Retinal pigment epithelial cell (primary cell): ENCODE results near the gene PRDM16.

Experiments
- DNase-seq: peaks from one replicate; pipeline ENCODE4 v3.0.0-alpha.2; 2010; ENCODE audit warnings: low read depth
- H3K4me3 ChIP-seq: 2 replicates; pipeline ENCODE4 v1.5.1; 2011; ENCODE audit warnings: mild to moderate bottlenecking, low read length, control low read depth, moderate library complexity
- CTCF ChIP-seq: conservative IDR thresholded peaks from 2 replicates; pipeline ENCODE4 v1.5.1; 2011; ENCODE audit warnings: low read depth, low read length, control low read depth, inconsistent platforms

PRDM16 gene

GRCh38 chr1:3099861-3100260 lies 30.9 kb downstream of the PRDM16 start:
- no peak overlapping the region for H3K4me3 ChIP-seq
- no peak for DNase-seq
- no peak for TF ChIP-seq CTCF

- no peak overlapping the region for H3K4me3 ChIP-seq
- DNase-seq: no peak
- no peak for TF ChIP-seq CTCF
Observed at GRCh38 chr1:3101124-3101939, 32.3 kb downstream of the PRDM16 start.

GRCh38 chr1:3102641-3103040 lies 33.6 kb downstream of the PRDM16 start:
- no peak for DNase-seq
- H3K4me3 ChIP-seq: no peak overlapping the region
- no peak for TF ChIP-seq CTCF

GRCh38 chr1:3103967-3104677 lies 35.1 kb downstream of the PRDM16 start:
- no peak overlapping the region for H3K4me3 ChIP-seq
- no peak for DNase-seq
- TF ChIP-seq CTCF: no peak

GRCh38 chr1:3105167-3105863 lies 36.3 kb downstream of the PRDM16 start:
- H3K4me3 ChIP-seq: no peak overlapping the region
- TF ChIP-seq CTCF: no peak
- peak; percentile 100 for DNase-seq

GRCh38 chr1:3106216-3106615 lies 37.2 kb downstream of the PRDM16 start:
- no peak overlapping the region for H3K4me3 ChIP-seq
- TF ChIP-seq CTCF: no peak
- DNase-seq: no peak
